ENCODE data around the gene FAM13A. TPM values are rescaled to one million over a fixed set of nuclear protein-coding genes. Genes with fewer than 3 reads are reported as not detected.
A peak's percentile ranks its signal among the peaks of the same experiment; 100 is the strongest.

FAM13A gene
- total RNA-seq, 1 donor from 2014 or later, result 29.5 TPM

DNA sequence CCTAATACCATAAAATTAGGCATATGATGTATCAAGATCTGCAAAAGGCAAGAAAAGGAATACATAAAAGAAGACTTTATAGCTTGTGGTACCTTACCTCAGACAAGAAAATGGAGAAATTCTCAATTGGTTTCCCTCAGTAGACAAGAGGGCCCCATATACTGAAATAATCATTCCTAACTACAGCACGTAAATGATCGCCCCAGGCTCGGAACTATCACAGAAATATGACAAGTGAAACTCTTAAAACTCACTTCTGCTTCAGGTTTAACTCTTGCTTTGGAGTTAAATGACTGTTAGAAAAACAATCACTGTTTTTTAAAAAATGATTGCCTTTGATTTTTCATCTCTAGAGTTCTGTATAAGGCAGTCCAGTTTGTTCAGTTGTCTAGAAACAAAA lies 320.7 kb downstream of the FAM13A start:
- peaks cover 9% of the 10 kb centered on the region for H3K36me3 Mint-ChIP-seq (ENCODE audit: insufficient read depth)
- peaks cover 17% of the 10 kb centered on the region for H3K4me1 Mint-ChIP-seq (ENCODE audit: low read depth)
- H3K27ac Mint-ChIP-seq, result peak overlapping the region; percentile 63
- no peaks in the 10 kb centered on the region for H3K9me3 Mint-ChIP-seq (ENCODE audit: low read depth)
- no peaks in the 10 kb centered on the region for H3K27me3 Mint-ChIP-seq
- TF ChIP-seq, protein P1, sequence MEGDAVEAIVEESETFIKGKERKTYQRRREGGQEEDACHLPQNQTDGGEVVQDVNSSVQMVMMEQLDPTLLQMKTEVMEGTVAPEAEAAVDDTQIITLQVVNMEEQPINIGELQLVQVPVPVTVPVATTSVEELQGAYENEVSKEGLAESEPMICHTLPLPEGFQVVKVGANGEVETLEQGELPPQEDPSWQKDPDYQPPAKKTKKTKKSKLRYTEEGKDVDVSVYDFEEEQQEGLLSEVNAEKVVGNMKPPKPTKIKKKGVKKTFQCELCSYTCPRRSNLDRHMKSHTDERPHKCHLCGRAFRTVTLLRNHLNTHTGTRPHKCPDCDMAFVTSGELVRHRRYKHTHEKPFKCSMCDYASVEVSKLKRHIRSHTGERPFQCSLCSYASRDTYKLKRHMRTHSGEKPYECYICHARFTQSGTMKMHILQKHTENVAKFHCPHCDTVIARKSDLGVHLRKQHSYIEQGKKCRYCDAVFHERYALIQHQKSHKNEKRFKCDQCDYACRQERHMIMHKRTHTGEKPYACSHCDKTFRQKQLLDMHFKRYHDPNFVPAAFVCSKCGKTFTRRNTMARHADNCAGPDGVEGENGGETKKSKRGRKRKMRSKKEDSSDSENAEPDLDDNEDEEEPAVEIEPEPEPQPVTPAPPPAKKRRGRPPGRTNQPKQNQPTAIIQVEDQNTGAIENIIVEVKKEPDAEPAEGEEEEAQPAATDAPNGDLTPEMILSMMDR (IDR thresholded peaks at IDR 0.05; ENCODE audit: unreplicated experiment), result no peak
- no peak for DNase-seq (ENCODE audit: low spot score, unreplicated experiment)
- H3K4me3 Mint-ChIP-seq (ENCODE audit: low read depth), result no peak overlapping the region

DNA sequence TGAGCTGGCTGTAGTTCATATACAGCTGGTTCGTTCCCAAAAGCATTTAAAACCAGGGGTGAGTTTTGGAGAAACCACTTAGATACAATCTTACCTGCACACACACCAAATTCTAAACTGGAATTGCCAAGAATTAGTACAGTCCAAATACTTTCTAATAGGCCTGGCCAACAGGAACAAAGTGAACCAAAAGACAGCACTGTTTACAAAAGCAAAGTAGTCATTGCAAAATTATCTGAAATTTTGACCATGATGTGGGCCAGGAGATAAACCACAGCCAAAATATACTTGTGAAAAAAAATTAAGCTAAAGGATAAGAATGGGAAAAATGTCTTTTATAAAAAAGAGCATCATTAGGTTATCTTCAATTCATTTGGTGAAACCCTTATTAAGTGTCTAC lies 321.4 kb downstream of the FAM13A start:
- H3K36me3 Mint-ChIP-seq (ENCODE audit: insufficient read depth), result peaks cover 12% of the 10 kb centered on the region
- no peaks in the 10 kb centered on the region for H3K9me3 Mint-ChIP-seq (ENCODE audit: low read depth)
- no peak for DNase-seq (ENCODE audit: low spot score, unreplicated experiment)
- TF ChIP-seq, protein P1 (IDR thresholded peaks at IDR 0.05; ENCODE audit: unreplicated experiment), result no peak
- no peaks in the 10 kb centered on the region for H3K27me3 Mint-ChIP-seq
- H3K27ac Mint-ChIP-seq, result no peak overlapping the region
- H3K4me3 Mint-ChIP-seq (ENCODE audit: low read depth), result no peak overlapping the region
- peaks cover 17% of the 10 kb centered on the region for H3K4me1 Mint-ChIP-seq (ENCODE audit: low read depth)

DNA sequence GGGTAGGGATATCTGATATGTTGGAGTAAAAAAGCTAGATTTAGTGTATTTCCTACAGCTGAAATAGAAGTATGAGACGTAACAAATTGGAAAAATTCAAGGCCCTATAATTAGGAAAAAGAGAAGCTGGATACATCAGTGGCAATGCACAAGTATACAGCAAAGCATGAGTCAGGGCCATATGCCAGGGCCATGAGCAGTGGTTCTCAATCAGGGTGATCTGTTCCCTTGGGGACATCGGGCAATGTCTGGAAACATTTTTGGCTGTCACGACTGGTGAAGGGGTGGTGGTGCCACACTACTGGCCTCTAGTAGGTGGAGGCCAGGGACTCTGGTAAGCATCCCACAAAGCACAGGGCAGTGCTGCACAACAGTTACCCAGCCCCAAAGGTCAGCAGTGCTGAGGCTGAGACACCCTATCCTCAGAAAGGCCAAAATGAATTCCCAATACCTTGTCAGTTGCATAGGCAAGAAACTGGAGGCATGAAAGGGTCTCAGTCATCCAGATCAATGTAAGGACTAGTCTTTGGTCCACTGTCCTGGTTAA lies 322.5 kb downstream of the FAM13A start:
- no peak for DNase-seq (ENCODE audit: low spot score, unreplicated experiment)
- no peak overlapping the region for H3K27ac Mint-ChIP-seq
- peaks cover 17% of the 10 kb centered on the region for H3K4me1 Mint-ChIP-seq (ENCODE audit: low read depth)
- H3K9me3 Mint-ChIP-seq (ENCODE audit: low read depth), result no peaks in the 10 kb centered on the region
- TF ChIP-seq, protein P1 (IDR thresholded peaks at IDR 0.05; ENCODE audit: unreplicated experiment), result no peak
- H3K27me3 Mint-ChIP-seq, result no peaks in the 10 kb centered on the region
- peaks cover 12% of the 10 kb centered on the region for H3K36me3 Mint-ChIP-seq (ENCODE audit: insufficient read depth)
- no peak overlapping the region for H3K4me3 Mint-ChIP-seq (ENCODE audit: low read depth)

DNA sequence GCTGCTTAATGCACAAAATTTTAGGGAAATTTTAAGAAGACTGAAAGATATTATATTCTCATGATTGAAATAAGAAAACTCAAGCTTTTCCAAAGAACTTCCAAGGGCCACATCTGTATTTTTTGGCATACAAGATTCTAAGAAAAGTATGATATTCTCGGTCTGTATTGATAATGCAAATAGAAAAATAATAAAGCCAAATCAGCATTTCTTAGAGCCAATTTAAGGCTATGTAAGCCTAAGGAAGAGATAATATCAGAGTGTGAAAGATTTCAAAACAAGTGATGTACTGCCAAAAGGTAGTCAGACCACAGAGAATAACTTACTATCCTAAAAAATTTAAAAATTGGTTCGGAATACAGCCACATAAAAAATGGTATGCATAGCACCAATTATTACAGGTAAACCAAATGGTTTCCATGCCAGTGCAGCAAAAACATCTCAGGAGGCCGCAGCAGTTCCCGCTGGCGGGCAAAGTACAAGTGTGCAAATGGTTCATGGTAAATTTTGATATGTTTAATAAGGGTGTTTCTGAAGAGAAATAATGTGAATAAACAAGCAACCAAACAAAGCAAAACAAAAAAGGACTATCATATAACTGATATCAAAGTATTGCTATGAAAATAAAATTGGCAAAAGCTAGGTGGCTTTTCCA lies 324.1 kb downstream of the FAM13A start:
- Mint-ChIP-seq H3K4me3 (ENCODE audit: low read depth) (no peak overlapping the region), H3K27me3 (no peaks in the 10 kb centered on the region), H3K36me3 (ENCODE audit: insufficient read depth) (peaks cover 10% of the 10 kb centered on the region), H3K9me3 (ENCODE audit: low read depth) (no peaks in the 10 kb centered on the region), H3K4me1 (ENCODE audit: low read depth) (peaks cover 12% of the 10 kb centered on the region), H3K27ac (no peak overlapping the region)
- TF ChIP-seq, protein P1 (IDR thresholded peaks at IDR 0.05; ENCODE audit: unreplicated experiment), result no peak
- DNase-seq (ENCODE audit: low spot score, unreplicated experiment), result no peak

DNA sequence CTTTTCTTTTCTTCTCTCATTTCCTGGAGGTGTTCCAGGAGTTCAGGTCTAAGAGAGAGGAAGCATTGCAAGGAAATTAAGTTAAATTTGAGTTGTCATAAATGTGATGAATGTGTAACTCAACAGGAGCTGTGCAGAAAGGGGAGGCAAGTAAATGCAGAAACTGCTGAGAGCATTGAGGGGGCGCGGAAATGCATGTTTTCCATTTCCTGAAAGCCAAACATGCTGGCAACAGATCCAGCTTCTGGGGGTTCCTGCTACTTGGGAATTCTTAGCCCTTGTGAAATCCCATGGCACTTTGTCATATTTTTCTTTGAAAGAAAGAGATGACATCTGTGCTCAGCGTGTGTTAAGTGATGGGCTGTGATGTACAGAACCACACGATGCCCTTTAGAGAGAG lies 325.6 kb downstream of the FAM13A start:
- Mint-ChIP-seq H3K27ac (no peak overlapping the region), H3K4me1 (ENCODE audit: low read depth) (peaks cover under 1% of the 10 kb centered on the region), H3K27me3 (no peaks in the 10 kb centered on the region), H3K4me3 (ENCODE audit: low read depth) (no peak overlapping the region), H3K36me3 (ENCODE audit: insufficient read depth) (peaks cover 15% of the 10 kb centered on the region), H3K9me3 (ENCODE audit: low read depth) (no peaks in the 10 kb centered on the region)
- TF ChIP-seq, protein P1 (IDR thresholded peaks at IDR 0.05; ENCODE audit: unreplicated experiment), result no peak
- DNase-seq (ENCODE audit: low spot score, unreplicated experiment), result no peak
